ENCODE results near the gene RPL37.

DNA sequence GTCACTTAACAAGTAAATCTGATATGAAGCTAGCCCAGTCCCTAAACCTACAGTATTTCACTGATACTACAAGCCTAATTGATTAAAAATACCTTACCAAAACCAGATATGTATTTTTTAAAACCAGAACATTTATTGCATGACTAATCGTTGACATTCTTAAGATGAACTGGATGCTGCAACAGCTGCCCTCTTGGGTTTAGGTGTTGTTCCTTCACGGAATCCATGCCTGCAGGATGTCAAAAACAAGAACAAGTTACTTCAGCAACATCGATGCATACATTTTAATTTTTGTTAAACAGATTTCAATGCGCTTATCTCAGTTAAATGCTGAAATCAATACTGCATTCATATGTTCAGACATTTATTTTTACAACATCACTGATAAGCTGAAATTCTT, 2.7 kb downstream of the RPL37 start:
- TF ChIP-seq, protein P1, sequence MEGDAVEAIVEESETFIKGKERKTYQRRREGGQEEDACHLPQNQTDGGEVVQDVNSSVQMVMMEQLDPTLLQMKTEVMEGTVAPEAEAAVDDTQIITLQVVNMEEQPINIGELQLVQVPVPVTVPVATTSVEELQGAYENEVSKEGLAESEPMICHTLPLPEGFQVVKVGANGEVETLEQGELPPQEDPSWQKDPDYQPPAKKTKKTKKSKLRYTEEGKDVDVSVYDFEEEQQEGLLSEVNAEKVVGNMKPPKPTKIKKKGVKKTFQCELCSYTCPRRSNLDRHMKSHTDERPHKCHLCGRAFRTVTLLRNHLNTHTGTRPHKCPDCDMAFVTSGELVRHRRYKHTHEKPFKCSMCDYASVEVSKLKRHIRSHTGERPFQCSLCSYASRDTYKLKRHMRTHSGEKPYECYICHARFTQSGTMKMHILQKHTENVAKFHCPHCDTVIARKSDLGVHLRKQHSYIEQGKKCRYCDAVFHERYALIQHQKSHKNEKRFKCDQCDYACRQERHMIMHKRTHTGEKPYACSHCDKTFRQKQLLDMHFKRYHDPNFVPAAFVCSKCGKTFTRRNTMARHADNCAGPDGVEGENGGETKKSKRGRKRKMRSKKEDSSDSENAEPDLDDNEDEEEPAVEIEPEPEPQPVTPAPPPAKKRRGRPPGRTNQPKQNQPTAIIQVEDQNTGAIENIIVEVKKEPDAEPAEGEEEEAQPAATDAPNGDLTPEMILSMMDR (IDR thresholded peaks at IDR 0.05 in 2 of 3, conservative IDR thresholded peaks at IDR 0.05 in 1 of 3; ENCODE audit: borderline replicate concordance in 1 of 3, insufficient read depth in 1 of 3, low read depth in 2 of 3, low read length in 2 of 3), result no peak
- TF ChIP-seq POLR2AphosphoS5 (IDR thresholded peaks at IDR 0.05; ENCODE audit: low read depth, low read length), result no peak
- TF ChIP-seq POLR2A (IDR thresholded peaks at IDR 0.05; ENCODE audit: borderline replicate concordance, extremely low read depth, insufficient read depth, insufficient read length), result no peak
- TF ChIP-seq EZH2phosphoT487 (IDR thresholded peaks at IDR 0.05; ENCODE audit: borderline replicate concordance), result no peak
- no peak for TF ChIP-seq REST (IDR thresholded peaks at IDR 0.05; ENCODE audit: low read depth)
- no peak for TF ChIP-seq ZNF274 (IDR thresholded peaks at IDR 0.05; ENCODE audit: low read depth, low read length)
